H9 (cell line): ENCODE data around the gene PCNX3. TPM values are rescaled to one million over a fixed set of nuclear protein-coding genes. Genes with fewer than 3 reads are reported as not detected.

Source experiments
- DNase-seq: peaks from one replicate; pipeline ENCODE4 v3.0.0-alpha.2; 2017
- H2AFZ ChIP-seq: one replicate; pipeline ENCODE4 v1.6.1; 2013; ENCODE audit warnings: mild to moderate bottlenecking, low read length, control low read depth, moderate library complexity
- H2AK5ac ChIP-seq: 2 replicates; pipeline ENCODE4 v1.6.1; 2013; ENCODE audit warnings: low read length, control low read depth, mixed read lengths; ENCODE audit not compliant: insufficient read length
- H2BK120ac ChIP-seq: one replicate; pipeline ENCODE4 v1.6.1; 2013; ENCODE audit warnings: low read depth, mild to moderate bottlenecking, low read length, control low read depth, inconsistent platforms; ENCODE audit not compliant: poor library complexity, severe bottlenecking
- H2BK12ac ChIP-seq: 2 replicates; pipeline ENCODE4 v1.6.1; 2013; ENCODE audit warnings: low read length, control low read depth, mixed read lengths, low read depth; ENCODE audit not compliant: insufficient read length
- H2BK15ac ChIP-seq: 2 replicates; pipeline ENCODE4 v1.6.1; 2013; ENCODE audit warnings: low read depth, low read length, control low read depth
- H2BK20ac ChIP-seq: one replicate; pipeline ENCODE4 v1.6.1; 2013; ENCODE audit warnings: low read depth, mild to moderate bottlenecking, low read length, control low read depth, inconsistent platforms; ENCODE audit not compliant: poor library complexity, severe bottlenecking
- H2BK5ac ChIP-seq: 2 replicates; pipeline ENCODE4 v1.6.1; 2013; ENCODE audit warnings: low read length, control low read depth, mixed read lengths; ENCODE audit not compliant: insufficient read length
- H3K14ac ChIP-seq: 2 replicates; pipeline ENCODE4 v1.6.1; 2013; ENCODE audit warnings: low read length, control low read depth; ENCODE audit not compliant: insufficient read depth
- H3K18ac ChIP-seq: 2 replicates; pipeline ENCODE4 v1.6.1; 2013; ENCODE audit warnings: low read depth, mild to moderate bottlenecking, mixed read lengths, low read length, control low read depth; ENCODE audit not compliant: insufficient read length
- H3K23ac ChIP-seq: 2 replicates; pipeline ENCODE4 v1.6.1; 2013; ENCODE audit warnings: low read length, control low read depth, mixed read lengths, low read depth; ENCODE audit not compliant: insufficient read length
- H3K23me2 ChIP-seq: 2 replicates; pipeline ENCODE4 v1.6.1; 2013; ENCODE audit warnings: low read depth, mild to moderate bottlenecking, mixed read lengths, low read length, control low read depth; ENCODE audit not compliant: insufficient read length, poor library complexity, severe bottlenecking
- H3K27ac ChIP-seq: 2 replicates; pipeline ENCODE4 v1.5.1; 2013; ENCODE audit warnings: low read length, control low read depth, mixed read lengths, low read depth; ENCODE audit not compliant: insufficient read length
- H3K27me3 ChIP-seq: 2 replicates; pipeline ENCODE4 v1.6.1; 2013; ENCODE audit warnings: low read length, control low read depth, inconsistent platforms; ENCODE audit not compliant: insufficient read depth
- H3K4ac ChIP-seq: 2 replicates; pipeline ENCODE4 v1.6.1; 2013; ENCODE audit warnings: low read depth, mild to moderate bottlenecking, control low read depth, inconsistent platforms, low read length, moderate library complexity
- H3K4me1 ChIP-seq: 2 replicates; pipeline ENCODE4 v1.6.1; 2013; ENCODE audit warnings: low read length, control low read depth, inconsistent platforms; ENCODE audit not compliant: insufficient read depth
- H3K4me2 ChIP-seq: 2 replicates; pipeline ENCODE4 v1.6.1; 2013; ENCODE audit warnings: low read length, control low read depth, mixed read lengths; ENCODE audit not compliant: insufficient read length, insufficient read depth
- H3K56ac ChIP-seq: 2 replicates; pipeline ENCODE4 v1.6.1; 2013; ENCODE audit warnings: low read depth, mild to moderate bottlenecking, mixed read lengths, low read length, control low read depth; ENCODE audit not compliant: insufficient read length
- H3K79me1 ChIP-seq: 2 replicates; pipeline ENCODE4 v1.6.1; 2013; ENCODE audit warnings: low read depth, mild to moderate bottlenecking, moderate library complexity, low read length, control low read depth, inconsistent platforms; ENCODE audit not compliant: insufficient read depth, poor library complexity, severe bottlenecking
- H3K79me2 ChIP-seq: 2 replicates; pipeline ENCODE4 v1.6.1; 2013; ENCODE audit warnings: low read length, control low read depth, inconsistent platforms; ENCODE audit not compliant: insufficient read depth
- H3K9ac ChIP-seq: 2 replicates; pipeline ENCODE4 v1.6.1; 2013; ENCODE audit warnings: low read length, control low read depth, mixed read lengths; ENCODE audit not compliant: insufficient read length; ENCODE audit errors: extremely low read depth
- H3K9me3 ChIP-seq: one replicate; pipeline ENCODE4 v1.6.1; 2013; ENCODE audit warnings: low read depth, low read length, inconsistent platforms; ENCODE audit not compliant: control insufficient read depth
- H3T11ph ChIP-seq: one replicate; pipeline ENCODE4 v1.6.1; 2013; ENCODE audit warnings: mild to moderate bottlenecking, low read length, control low read depth, inconsistent platforms
- H4K20me1 ChIP-seq: one replicate; pipeline ENCODE4 v1.6.1; 2013; ENCODE audit not compliant: control insufficient read depth, insufficient read length, insufficient read depth
- H4K5ac ChIP-seq: 2 replicates; pipeline ENCODE4 v1.6.1; 2013; ENCODE audit warnings: low read depth, mild to moderate bottlenecking, mixed read lengths, low read length, control low read depth; ENCODE audit not compliant: insufficient read length
- H4K8ac ChIP-seq: replicated peaks from 2 replicates; pipeline ENCODE4 v1.6.1; 2013; ENCODE audit warnings: low read length, control low read depth, mixed read lengths, low read depth; ENCODE audit not compliant: insufficient read length
- H4K91ac ChIP-seq: 2 replicates; pipeline ENCODE4 v1.6.1; 2013; ENCODE audit warnings: low read depth, mild to moderate bottlenecking, moderate library complexity, mixed read lengths, low read length, control low read depth; ENCODE audit not compliant: insufficient read length
- H3K27ac Mint-ChIP-seq, 3 experiments: 2 replicates in 2 of 3; 3 replicates in 1 of 3; pipeline ENCODE4 v1.8.0; 2020 to 2021; ENCODE audit warnings: mixed read lengths in 3 of 3, mild to moderate bottlenecking in 1 of 3, moderate library complexity in 1 of 3
- H3K27me3 Mint-ChIP-seq: 2 replicates; pipeline ENCODE4 v1.8.0; 2021; ENCODE audit warnings: low read depth, mild to moderate bottlenecking, moderate library complexity, mixed read lengths
- H3K36me3 Mint-ChIP-seq, 3 experiments: 2 replicates in 2 of 3; 3 replicates in 1 of 3; pipeline ENCODE4 v1.8.0; 2020 to 2021; ENCODE audit warnings: low read depth in 3 of 3, mixed read lengths in 3 of 3; ENCODE audit not compliant: insufficient read depth in 1 of 3
- H3K4me1 Mint-ChIP-seq, 2 experiments: 2 replicates each; pipeline ENCODE4 v1.8.0; 2020; ENCODE audit warnings: mixed read lengths in 2 of 2
- H3K4me3 Mint-ChIP-seq, 2 experiments: 2 replicates in 1 of 2; 3 replicates in 1 of 2; pipeline ENCODE4 v1.8.0; 2020 to 2021; ENCODE audit warnings: mild to moderate bottlenecking in 2 of 2, mixed read lengths in 2 of 2, moderate library complexity in 1 of 2
- H3K9me3 Mint-ChIP-seq, 2 experiments: 2 replicates in 1 of 2; 3 replicates in 1 of 2; pipeline ENCODE4 v1.8.0; 2020; ENCODE audit warnings: mild to moderate bottlenecking in 2 of 2, mixed read lengths in 2 of 2, moderate library complexity in 1 of 2
- WGBS: extraction: QIAGEN DNeasy Blood & Tissue Kit; methylation state at CpG from one replicate; pipeline ENCODE4 v1.1.7; 2013; ENCODE audit warnings: missing lambda C conversion rate, low lambda C conversion rate, mixed read lengths; ENCODE audit not compliant: insufficient read length; ENCODE audit errors: extremely low coverage; 5-methylcytosine and 5-hydroxymethylcytosine counted together
- total RNA-seq: library from RNA; stranded (reverse); gene quantifications from 2 replicates; pipeline ENCODE4 v1.2.1, GENCODE V29; 2021
- TF ChIP-seq, protein P1 (sequence below): fragments of 200-600 bp; sonication (generic); conservative IDR thresholded peaks from 3 replicates; pipeline ENCODE4 v1.8.0; 2021; ENCODE audit warnings: antibody characterized with exemption, mild to moderate bottlenecking

PCNX3 gene
- total RNA-seq, 1 experiment from 2014 or later: 50.5 TPM

DNA sequence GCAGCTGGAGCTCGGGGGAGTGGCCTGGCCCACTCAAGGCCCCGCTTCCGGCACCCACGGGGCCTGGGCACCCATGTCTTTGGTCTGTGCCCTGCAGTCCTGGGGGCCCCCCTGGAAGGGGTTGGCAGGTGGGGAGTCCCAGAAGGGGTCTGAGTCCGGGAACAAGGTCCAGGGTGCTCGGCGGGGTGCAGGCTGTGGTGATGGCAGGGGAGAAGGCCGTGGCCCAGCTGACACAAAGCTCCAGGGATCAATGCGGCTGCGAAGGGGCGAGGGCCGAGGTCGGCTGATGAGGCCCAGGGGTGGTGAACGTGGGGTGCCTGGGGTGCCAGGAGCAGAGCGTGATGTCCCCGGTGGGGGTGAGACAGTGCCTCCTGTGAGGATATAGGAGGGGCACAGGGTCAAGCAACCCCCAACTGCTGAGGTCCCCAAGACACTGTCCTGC lies 17.3 kb upstream of the PCNX3 start:
- H2AFZ ChIP-seq: no peak overlapping the region
- H3K23ac ChIP-seq: no peak overlapping the region
- no peaks in the 10 kb centered on the region; the same call in 1 of the 2 replicates for H3K27me3 ChIP-seq
- no peak overlapping the region for H4K8ac ChIP-seq
- H3K23me2 ChIP-seq: no peaks in the 10 kb centered on the region
- peaks cover 16% of the 10 kb centered on the region for H3K27me3 Mint-ChIP-seq
- H3K79me1 ChIP-seq: no peaks in the 10 kb centered on the region
- H3K4ac ChIP-seq: no peak overlapping the region
- H4K5ac ChIP-seq: no peak overlapping the region
- peaks cover 4 to 20% (median 10%) of the 10 kb centered on the region in 3 experiments for H3K36me3 Mint-ChIP-seq
- no peak overlapping the region for H3K14ac ChIP-seq
- TF ChIP-seq, protein P1, sequence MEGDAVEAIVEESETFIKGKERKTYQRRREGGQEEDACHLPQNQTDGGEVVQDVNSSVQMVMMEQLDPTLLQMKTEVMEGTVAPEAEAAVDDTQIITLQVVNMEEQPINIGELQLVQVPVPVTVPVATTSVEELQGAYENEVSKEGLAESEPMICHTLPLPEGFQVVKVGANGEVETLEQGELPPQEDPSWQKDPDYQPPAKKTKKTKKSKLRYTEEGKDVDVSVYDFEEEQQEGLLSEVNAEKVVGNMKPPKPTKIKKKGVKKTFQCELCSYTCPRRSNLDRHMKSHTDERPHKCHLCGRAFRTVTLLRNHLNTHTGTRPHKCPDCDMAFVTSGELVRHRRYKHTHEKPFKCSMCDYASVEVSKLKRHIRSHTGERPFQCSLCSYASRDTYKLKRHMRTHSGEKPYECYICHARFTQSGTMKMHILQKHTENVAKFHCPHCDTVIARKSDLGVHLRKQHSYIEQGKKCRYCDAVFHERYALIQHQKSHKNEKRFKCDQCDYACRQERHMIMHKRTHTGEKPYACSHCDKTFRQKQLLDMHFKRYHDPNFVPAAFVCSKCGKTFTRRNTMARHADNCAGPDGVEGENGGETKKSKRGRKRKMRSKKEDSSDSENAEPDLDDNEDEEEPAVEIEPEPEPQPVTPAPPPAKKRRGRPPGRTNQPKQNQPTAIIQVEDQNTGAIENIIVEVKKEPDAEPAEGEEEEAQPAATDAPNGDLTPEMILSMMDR: no peak
- H3K9me3 ChIP-seq: no peaks in the 10 kb centered on the region
- H3K4me3 Mint-ChIP-seq: no peak overlapping the region
- H4K91ac ChIP-seq: no peak overlapping the region
- no peak overlapping the region for H2AK5ac ChIP-seq
- no peak overlapping the region for H2BK20ac ChIP-seq
- no peaks in the 10 kb centered on the region for H3K9me3 Mint-ChIP-seq
- no peak overlapping the region for H3K4me2 ChIP-seq
- no peaks in the 10 kb centered on the region; the same call in 1 of the 2 replicates for H3K4me1 ChIP-seq
- H2BK12ac ChIP-seq: no peak overlapping the region
- H3K27ac ChIP-seq: no peak overlapping the region
- peaks cover 1 to 4% of the 10 kb centered on the region in 2 experiments; a peak in 3 of 4 replicates for H3K4me1 Mint-ChIP-seq
- H3T11ph ChIP-seq: no peak overlapping the region
- H4K20me1 ChIP-seq: no peaks in the 10 kb centered on the region
- H2BK120ac ChIP-seq: no peak overlapping the region
- no peak overlapping the region for H2BK5ac ChIP-seq
- H3K18ac ChIP-seq: no peak overlapping the region
- no peak overlapping the region for H3K27ac Mint-ChIP-seq
- no peak overlapping the region for H3K9ac ChIP-seq
- H3K79me2 ChIP-seq: no peaks in the 10 kb centered on the region
- WGBS: no CpG with 5 or more reads among the region's 16 CpGs
- H3K56ac ChIP-seq: no peak overlapping the region
- H2BK15ac ChIP-seq: no peak overlapping the region
- DNase-seq: no peak
